ENCODE measurements around the gene MS4A5.

DNA sequence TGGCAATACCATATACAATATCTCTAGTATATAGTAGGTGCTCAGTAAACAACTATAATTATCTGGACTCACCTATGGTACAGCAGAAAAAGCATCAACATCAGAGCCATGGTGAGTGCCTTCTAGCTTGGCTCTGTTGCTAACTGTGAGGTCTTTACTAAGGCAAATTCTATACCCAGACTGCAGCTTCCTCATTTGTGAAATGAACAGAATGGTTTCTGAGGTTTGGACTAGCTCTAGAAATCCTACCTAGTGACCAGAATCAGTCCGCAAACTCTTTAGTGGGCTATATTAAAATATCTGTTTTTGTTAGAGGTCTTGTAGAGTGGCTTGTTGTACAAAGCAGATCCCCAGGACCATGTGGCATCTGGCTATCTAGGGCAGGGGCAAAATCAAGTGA lies 30.0 kb downstream of the MS4A5 start:
- TF ChIP-seq MYC (IDR thresholded peaks at IDR 0.05; ENCODE audit: low read depth, low read length) (no peak), POLR2A (IDR thresholded peaks at IDR 0.05; ENCODE audit: extremely low read depth, insufficient read length) (no peak)
- TF ChIP-seq, protein P1, sequence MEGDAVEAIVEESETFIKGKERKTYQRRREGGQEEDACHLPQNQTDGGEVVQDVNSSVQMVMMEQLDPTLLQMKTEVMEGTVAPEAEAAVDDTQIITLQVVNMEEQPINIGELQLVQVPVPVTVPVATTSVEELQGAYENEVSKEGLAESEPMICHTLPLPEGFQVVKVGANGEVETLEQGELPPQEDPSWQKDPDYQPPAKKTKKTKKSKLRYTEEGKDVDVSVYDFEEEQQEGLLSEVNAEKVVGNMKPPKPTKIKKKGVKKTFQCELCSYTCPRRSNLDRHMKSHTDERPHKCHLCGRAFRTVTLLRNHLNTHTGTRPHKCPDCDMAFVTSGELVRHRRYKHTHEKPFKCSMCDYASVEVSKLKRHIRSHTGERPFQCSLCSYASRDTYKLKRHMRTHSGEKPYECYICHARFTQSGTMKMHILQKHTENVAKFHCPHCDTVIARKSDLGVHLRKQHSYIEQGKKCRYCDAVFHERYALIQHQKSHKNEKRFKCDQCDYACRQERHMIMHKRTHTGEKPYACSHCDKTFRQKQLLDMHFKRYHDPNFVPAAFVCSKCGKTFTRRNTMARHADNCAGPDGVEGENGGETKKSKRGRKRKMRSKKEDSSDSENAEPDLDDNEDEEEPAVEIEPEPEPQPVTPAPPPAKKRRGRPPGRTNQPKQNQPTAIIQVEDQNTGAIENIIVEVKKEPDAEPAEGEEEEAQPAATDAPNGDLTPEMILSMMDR (IDR thresholded peaks at IDR 0.05; ENCODE audit: low read depth, low read length): no peak
